HG02610 (cell line): ENCODE measurements around the gene FOXRED2.
A peak's percentile ranks its signal among the peaks of the same experiment; 100 is the strongest.
"Not testable (repeated sequence)": the region's sequence is repeated elsewhere in the genome, so short reads cannot be mapped to it uniquely, and the experiment has no call there.

Experiments used
- ATAC-seq: cut with Tn5 transposase; IDR thresholded peaks from one replicate; pipeline ENCODE4 v1.9.1; 2021; ENCODE audit warnings: mild to moderate bottlenecking, moderate library complexity; ENCODE audit not compliant: unreplicated experiment

The FOXRED2 gene

DNA sequence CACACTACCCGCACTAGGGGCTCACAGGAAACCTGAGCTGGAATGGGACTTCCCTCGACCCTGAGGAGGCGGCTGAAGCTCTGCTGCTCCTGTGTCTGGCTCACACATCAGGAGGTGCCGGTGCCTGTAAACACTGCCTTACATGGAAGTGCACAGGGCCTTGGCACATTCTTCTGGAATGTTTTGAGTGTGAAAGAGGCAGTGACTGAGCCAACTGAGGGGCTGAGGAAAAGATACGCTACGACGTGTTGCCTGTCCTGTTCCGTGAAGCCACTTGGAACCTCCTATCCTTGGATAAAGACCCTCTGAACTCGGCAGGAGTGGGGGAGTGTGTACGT is 35.9 kb downstream of the FOXRED2 start:
- no peak for ATAC-seq

DNA sequence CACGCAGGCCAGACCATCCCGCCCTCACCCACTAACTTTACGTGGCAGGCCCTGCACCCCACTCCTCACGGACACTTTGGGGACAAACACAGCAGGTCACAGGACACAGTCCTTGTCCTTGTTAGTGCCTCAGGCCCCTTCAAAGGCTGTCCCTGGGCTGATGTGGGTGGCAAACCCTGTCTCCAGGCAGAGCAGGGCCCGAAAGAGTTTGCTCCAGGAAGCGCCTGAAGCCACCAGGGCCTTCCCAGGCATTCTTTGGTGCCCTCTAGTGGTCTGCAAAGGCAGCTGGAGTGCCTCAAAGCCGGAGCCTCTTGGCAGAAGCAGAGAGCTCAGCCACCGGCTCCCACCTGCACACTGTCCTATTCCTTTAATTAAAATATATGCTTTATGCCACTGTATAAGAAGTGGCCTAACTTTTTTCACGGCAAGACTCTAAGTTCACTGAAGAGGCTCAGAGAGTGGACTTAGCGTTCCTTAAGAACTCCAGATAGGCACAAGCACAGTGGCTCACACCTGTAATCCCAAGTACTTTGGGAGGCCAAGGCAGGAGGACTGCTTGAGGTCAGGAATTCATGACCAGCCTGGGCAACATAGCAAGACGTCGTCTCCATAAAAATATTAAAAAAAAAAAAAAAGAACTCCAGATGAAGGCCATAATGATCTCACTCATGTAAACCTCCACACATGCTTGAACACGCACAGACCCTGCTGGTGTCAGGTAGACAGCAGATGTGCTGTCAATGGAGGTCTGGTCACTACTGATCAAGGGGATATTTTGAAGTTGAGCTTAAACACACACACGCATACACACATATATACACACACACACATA is 36.5 kb downstream of the FOXRED2 start:
- ATAC-seq, result no peak

DNA sequence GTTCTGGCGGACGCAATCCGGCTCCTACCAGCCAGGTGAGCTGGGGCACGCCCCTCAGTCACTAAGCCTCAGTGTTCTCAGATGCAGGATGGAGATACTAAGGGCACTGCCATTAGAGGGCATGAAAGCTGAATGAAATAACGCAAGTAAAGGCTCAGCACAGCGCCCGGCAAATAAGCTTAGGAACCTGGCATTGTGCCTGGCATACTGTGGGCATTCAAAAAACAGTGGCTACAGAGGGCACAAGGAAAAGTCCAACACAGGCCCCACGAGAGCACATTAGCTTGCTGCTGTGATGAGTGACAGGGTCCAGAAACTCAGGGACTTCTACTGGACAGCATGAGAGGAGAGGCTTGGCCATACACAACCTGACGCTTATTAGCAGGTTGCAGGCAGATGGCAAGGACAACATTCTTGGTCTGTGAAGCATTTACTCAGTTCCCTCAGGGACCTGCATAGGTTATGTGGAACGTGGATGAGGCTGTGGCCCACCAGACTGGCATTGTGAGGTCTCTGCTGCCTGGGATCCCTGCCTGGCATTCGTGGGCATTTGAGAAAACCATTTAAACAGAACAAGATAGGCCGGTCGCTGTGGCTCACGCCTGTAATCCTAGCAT is 37.6 kb downstream of the FOXRED2 start:
- no peak for ATAC-seq

DNA sequence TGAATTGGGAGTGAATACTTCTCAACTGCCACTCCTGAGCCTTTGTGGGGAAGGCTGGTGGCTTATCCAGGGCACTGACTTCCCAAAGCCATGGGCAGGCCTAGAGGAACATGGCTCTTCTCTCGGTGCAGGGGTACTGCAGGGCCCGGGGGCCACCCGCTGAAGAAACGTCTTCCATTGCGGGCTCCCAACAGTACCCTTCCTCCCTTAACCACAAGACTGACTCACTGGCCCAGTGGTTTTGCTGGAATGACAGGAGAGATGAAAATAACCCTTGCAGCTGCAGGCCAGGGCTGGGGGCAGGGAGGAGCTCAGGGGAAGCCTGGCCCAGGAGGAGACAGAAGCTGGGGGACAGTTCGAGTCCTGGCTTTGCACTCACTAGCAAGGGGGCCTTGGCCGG is 38.9 kb downstream of the FOXRED2 start:
- ATAC-seq, result no peak

DNA sequence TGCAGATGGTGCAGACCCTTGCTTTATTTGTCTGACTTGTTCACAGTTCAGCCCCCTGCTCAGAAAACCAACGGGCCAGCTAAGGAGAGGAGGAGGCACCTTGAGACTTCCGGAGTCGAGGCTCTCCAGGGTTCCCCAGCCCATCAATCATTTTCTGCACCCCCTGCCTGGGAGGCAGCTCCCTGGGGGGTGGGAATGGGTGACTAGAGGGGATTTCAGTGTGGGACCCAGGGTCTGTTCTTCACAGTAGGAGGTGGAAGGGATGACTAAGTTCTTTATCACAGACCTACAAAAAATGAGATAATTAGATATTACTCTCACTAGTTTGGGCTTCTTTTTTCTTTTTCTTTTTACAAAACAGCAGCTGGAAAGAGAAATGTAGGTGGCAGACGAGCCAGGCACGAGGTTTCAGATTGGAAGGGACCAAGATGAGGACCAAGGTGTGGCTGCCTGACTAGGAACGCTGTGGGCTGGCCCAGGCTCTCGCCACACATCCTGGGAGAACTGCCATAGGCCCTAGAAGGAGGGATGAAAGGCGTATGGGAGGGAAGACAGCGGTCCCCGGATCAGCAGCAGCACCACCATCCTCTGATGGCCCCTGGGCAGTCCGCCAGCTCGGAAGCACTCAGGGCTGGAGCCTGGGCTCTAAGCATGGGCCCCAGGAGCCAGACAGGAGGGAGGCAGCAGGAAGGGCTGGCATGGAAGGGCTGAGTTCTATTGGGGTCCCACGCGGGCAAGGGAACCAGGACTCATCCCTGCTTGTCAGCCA is 39.6 kb downstream of the FOXRED2 start:
- ATAC-seq, result no peak

DNA sequence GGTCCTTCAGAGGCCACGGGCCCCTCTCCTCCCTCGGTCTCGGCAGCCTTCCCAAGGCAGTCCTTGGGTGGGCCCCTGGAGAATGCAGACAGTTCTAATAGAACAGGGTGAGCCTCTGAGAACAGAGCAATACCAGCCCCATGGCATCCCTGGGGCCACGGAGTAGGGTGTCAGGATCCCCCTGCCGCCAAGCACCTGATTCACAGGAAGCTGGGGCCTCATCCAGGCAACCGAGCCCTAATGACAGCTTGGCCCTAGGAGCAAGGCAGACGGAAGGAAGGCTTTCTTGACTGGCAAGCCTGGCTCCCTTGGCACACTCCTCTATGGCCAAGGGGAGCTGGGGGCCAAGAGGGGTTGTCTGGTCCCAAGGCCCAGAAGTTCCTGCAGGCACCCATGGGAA is 40.6 kb downstream of the FOXRED2 start:
- ATAC-seq, result no peak

DNA sequence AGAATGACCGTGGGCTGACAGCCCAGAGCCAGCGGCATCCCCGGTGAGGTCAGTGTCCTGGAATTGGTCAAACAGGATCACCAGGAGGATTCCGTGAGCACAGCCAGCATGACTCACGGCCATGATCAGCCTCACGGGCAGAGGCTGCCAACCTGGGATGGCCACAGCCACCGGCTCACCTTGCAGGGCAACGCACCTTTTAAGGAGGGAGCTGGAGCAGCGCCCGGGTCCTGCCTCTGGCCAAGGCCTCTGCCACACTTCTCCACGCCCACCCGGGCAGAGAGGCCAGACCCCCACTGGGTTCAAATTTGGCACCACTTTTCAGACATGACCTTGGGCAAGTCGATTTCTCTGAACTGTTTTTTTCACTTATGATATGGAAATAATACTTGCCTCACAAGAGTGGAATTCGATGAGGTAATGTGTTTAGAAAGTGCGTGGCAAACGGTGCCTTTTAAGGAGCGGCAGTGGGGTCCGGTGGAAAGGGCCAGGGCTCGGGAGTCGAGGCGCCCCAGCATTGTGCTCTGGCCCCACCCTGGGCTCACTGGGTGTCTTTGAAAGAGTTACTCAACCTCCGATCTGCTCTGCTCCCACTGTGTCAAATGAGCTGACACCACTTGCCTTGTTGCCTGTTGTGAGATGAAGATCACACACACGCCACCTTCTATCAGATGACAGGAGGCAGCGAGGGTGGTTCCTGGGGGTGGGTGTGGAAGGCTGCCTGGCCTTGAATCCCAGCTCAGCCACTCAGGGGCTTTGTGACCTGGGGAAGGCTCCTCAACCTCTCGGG is 41.4 kb downstream of the FOXRED2 start:
- ATAC-seq, result no peak

DNA sequence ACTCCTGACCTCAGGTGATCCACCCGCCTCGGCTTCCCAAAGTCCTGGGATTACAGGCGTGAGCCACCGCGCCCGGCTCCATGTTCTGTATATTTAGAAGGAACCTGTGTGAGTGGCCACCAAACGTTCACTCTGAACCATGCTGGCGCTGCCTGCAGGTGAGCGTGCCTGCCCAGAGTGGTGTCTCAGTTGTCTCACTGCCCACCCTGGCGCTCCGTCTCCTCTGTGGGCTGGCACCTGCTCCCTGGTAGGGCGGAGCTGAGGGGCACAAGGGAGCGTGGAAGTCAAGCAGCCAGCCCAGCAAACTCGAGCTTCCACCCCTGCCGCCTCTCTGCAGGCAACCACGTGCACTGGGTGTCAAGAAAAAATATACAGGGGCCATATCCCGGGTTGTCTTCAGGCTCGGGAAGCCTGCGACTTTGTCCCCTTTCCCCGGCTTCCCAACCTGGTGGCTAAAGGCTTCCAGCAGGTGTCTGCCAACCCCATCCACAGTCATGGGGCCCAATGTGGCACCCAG is 42.1 kb downstream of the FOXRED2 start:
- ATAC-seq, result no peak

DNA sequence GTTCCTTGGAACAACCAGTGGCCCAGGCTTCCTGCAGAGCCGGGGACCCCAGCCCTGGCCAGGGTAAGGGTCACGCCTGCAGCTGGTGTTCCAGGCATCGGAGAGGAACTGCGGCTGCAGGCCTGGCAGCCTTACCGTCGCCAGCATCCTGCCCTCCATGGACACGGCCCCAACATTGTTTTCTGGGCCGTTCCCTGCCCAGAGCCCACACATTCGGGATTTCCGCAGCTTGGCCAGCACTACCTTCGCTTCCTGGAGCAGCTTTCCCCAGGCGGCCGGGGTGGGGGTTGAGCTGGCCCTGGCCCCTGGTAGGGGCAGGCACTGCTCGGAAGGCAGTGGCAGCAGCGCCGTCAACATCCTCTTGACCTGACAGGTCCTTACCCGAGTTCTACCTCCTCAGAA is 43.1 kb downstream of the FOXRED2 start:
- no peak for ATAC-seq

DNA sequence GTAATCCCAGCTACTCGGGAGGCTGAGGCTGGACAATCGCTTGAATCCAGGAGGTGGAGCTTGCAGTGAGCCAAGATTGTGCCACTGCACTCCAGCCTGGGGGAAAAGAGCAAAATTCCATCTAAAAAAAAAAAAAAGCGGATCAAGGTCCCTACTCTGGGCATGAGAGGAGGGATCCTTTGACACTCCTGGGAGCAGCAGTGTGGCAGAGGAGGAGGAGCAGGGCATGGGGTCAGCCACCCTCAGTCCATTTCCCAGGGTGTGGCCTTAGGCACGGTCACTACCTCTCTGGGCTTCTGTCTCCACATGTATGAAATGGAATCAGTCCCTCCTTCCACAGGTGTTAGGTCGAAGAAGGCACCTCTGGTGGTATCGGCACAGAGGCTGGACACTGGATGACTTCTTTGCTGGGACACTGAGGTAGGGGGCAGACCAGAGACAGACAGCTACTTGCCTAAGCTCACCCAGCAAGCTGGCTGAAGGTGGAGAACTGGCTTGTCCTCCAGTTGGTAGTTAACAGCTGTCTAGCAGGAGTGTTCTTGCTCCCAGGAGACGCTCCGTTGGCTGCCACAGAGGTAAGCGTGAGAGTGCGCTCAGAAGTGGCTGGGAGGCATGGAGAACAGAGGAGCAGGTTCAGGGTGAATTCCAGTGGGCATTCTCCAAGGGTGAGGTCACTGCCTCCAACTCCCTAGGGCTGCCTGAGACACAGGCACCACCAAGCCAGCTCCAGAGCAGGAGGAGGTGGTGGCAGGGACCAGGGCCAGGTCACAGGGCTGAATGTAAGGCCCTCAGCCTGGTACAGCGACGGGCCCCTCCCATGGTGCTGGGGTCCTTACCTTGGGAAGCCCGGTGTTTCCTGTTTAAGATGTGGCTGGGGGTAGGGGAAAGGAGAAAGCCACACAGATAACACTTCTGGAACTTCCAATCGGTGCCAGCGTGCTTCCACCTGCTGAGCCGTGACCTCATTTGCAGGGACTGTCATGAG is 44.9 kb downstream of the FOXRED2 start:
- ATAC-seq, result no peak

DNA sequence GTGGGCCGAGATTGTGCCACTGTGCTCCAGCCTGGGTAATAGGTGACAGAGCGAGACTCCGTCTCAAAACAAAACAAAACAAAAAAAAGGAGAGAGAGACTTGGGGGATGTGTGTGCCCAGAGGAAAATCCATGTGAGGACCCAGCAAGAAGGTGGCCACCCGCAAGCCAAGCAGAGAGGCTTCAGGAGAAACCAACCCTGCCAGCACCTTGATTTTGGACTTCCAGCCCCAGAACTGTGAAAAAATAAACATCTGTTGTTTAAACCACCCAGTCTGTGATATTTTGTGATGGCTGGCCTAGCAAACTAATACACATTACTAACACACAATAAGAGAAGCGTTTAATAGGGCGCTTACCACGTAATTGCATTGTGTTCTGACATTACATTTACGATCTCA is 46.6 kb downstream of the FOXRED2 start:
- ATAC-seq, result no peak

DNA sequence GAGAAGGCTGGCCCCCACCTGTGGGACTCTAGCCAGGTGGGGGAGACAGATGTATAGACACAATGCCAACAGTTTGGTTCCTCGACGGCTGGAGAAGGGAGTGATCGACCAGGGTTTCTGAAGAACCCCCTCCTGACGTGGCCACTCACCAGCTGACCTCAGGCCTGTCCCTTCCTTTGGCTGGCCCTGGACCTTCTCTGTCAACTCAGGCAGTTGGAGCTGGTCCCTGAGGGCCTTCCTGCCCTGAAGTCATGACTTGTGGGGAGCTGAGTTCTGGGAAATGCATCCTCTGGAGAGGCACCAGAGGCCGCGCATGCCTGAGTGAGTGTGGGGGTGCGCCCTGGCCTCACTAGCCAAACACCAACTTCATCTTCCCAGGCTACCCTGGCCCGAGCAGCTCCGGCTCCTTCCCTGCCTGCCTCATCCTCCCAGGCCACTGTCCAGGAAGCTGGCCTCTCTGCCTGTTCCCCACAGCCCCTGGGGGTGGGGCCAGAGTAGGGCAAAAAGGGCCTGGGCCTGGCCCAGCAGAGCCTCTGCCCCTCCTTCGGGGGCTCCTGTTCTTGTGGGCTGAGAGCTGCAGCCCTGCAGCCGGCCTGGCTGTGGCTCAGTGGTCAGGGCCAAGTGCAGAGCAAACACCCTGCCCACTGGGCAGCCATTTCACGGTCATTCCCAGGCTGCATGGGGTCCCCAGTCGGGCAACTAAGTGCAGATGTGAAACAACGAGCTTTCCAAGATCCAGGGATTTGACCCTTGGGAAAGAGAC is 49.0 kb downstream of the FOXRED2 start:
- no peak for ATAC-seq

DNA sequence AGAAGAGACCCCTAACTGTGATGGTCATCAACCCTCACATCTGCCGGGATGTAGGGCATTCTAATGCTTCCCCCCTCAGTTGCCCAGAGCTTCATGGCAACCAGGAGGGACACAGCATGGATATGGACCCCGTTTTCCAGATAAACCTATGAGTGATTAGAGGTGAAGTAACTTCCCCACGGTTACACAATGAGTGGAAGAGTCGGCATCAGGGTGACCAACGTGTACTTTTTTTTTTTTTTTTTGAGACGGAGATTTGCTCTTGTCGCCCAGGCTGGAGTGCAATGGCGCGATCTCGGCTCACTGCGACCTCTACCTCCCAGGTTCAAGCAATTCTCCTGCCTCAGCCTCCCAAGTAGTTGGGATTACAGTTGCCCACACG is 50.4 kb downstream of the FOXRED2 start:
- no peak for ATAC-seq

DNA sequence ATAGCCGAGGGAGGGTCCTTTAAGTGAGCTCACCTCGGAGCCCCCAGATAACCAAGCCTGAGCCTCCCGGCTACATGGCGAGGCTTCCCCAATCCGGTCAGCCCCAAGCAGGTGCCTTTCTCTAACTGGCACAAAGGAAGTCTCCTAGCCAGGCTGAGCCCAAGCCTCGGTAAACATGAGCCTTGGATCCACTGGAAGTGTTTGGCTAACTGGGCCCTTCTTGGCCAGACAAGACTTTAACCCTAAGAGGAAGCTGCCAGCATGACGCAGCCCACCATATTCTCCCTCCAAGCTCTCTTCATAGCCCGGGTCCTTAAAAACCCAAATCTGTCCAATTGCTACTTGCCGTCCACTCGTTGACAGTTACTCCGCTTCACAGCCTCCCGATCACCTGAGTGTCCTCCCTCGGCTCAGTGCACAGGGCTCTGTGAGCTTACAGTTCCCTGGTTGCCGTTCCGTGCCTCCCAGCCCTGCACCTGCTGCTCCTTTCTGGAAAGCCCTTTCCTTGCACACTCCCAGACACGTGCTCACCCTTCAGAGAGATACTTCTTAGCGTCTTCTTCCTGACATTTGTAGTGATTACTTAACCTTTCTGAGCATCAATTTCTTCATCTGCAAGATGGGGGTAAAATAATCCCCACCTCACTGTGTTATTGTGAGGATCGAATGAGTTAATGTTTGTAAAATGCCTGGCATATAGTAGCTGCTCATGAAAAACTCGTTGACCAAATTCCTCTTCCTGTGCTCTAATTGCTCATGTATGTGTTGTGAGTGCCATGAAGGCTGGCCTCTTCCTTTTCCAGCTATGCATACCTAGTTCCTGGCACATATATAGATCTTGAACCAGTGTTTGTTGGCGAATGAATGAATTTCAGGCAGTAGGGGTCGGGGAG is 51.0 kb downstream of the FOXRED2 start:
- ATAC-seq, result no peak

DNA sequence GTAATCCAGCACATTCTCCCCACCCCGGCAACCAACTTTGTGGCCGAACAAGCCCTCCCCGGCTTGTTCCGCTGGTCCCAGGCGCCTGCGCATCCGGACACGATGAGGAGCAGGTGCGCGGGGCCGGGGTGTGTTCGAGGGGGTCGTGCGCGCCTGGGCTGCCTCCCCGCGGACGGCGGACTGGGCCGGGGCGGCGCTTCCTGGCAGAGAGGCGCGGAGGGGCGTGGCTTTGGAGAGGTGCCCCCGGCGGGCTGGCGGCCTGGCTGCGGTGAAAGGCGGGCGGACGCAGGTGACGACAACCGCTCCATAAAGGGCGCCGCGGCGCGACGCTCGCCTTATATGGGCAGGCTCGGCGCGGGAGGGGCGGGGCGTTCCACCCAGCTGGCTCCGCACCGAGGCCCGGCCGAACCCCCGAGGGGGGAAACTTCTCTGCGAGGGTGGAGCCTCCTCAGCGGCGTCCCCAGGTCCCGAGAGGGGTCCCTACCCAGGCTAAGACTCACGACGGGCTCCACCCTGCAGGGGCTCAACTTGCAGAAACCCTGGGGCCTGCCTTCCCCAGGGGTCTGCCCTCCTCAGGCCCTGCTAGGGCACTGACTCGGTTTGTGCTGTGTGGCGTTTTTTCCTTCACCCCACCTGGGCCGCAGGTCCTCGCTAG is 51.8 kb downstream of the FOXRED2 start:
- peak; percentile 61 for ATAC-seq

DNA sequence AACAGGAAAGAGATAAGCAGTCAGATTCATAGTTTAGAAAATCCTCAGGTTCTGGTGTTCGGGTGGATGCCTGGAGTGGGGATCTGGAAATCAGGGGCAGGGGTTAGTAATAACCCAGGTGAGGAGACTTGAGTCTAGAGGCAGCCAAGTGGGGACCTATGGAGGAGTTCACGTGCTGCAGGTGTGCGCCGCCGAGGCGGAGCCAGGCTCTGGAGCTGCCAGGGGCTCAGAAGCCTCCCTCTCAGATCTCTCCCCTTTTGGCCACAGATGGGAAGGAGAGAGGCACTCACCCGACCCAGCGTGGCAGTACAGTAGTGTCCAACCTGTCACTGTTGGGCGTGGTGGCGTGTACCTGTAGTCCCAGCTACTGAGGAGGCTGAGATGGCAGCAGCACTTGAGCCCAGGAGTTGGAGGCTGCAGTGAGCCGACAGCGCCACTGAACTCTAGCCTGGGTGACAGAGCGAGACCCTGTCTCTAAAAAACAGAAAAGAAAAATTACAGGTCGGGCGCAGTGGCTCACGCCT is 52.9 kb downstream of the FOXRED2 start:
- ATAC-seq, result no peak

DNA sequence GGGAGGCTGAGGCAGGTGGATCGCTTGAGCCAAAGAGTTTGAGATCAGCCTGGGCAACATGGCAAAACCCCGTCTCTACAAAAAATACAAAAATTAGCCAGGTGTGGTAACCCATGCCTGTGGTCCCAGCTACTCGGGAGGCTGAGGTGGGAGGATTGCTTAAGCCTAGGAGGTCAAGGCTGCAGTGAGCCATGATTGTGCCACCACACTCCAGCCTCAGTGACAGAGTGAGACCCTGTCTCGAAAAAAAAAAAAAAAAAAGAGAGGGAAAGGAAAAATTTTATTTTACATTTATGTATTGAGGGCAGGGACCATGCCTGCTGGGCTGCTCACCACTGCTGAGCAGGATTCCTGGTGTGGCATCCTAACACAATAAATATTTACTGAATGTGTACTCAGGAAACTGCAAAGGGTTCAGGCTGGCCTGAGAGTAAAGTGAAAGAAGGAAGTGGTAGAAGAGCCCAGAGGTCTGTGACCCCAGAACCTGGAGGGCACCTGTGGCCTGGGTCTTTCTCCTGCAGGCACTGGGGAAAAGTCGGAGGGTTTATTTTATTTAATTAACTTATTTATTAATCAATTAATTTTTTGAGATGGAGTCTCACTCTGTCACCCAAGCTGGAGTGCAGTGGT is 53.7 kb downstream of the FOXRED2 start:
- not testable (repeated sequence) for ATAC-seq
